NCI-H2107 (cell line): ENCODE results near the gene PIGN.

ENCODE experiments used
- DNase-seq: peaks from one replicate; lab custom pipeline; 2025; lab: John Stamatoyannopoulos, UW

Gene PIGN

DNA sequence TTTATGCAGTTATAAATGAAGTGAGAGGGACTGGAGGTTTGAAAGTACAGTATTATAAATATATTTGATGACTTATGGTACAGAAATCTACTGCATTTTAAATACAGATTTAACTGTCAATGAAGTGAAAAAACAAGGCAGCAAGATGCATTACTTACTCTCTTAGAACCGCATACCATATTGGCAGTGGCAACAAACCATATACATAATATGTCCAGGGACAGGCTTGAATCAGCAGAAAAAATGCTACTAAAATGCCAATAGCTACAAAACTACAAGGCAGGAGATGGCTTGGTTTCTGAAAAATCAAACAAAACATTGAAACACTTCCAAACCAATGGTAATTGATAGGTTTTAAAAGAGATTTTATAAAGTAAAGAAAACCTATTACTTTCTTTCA lies 77.2 kb downstream of the PIGN start:
- no peak for DNase-seq

DNA sequence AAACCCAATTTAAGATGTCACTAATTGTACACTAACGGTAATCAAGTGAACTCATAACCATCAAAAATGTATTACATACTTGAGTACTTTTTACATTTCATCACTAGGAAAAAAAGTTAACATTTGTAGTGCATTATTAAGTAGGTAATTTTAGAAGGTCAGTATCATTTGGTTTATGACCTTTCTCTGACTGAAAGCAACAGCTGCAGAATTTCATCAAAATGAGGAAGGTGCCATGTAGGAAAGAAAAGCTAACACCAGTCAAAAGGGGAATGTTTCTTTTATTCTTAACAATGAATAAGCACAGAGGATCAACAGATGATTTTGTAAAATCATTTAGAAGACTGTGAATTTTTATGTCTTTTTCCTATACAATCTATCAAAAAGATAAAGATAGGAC lies 79.0 kb downstream of the PIGN start:
- no peak for DNase-seq

DNA sequence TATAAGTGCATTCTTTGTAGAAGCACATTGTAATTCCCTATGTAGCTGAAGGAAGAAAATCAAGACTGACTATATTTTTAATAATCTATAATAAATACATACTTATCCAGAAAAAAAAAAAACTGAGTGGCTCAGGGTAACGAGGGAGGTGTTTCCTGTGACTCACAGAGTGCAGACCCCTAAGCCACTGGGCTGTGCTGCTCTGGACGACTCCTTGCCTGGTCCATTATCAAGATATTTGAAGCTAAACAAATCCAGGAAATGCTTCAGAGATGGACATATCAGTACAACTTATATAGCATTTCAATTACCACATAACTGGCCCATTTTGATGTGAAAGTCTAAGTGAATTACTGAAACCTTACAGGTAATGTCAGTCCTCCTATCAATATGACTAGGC lies 80.6 kb downstream of the PIGN start:
- DNase-seq = no peak

DNA sequence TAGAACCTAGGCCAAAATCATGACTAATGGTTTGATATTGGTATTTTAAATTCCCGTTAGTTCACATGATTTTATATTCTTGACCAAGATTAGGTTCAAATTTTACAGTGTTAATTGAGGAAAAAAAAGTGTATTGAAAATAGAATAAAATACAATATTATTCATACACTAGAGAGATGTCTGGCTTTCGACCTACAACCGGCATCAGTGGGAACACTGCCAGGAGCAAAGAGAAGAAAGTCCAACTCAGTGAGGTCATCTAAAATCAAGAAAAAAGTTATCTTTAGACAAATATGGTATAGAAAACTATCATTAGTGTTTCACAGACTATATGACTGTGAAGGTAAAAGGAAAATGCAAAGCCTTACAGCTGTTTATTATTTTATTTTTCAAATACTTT lies 81.5 kb downstream of the PIGN start:
- no peak for DNase-seq

DNA sequence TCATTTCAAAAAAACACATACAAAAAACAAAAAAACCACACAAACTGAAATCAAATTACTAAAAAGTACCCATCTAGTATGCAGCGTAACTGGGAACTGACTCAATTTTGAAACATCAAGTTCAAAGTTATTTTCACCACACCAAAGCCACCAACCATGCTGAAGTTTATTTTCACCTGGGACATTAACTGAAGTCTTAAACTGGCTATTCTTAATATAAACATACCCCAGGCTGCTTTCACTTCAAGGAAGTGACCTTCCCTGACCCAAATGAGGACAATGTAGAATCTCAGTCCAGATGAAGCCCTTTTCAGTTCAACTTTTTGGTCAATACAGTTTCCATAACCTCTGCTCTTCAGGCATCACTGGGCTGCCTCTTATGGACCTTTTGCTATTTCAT lies 84.6 kb downstream of the PIGN start:
- no peak for DNase-seq

DNA sequence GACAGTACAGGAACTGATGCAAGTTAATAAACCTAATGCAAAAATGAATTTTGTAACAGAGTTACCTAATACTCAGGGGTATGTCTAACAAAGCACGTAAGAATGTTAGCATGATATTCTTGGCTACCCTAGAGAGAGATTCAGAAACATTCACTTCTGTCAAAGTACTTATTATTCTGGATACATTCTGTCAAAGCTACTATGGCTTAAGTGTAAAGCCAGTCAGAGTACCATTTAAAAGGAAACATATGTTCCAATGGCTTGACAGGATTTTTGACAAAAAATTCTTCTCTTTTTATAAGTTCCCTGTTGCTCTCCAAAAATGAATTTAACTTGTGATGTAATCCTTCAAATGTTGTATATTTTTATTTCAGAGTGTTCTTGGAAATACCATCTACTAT lies 85.5 kb downstream of the PIGN start:
- DNase-seq = no peak

DNA sequence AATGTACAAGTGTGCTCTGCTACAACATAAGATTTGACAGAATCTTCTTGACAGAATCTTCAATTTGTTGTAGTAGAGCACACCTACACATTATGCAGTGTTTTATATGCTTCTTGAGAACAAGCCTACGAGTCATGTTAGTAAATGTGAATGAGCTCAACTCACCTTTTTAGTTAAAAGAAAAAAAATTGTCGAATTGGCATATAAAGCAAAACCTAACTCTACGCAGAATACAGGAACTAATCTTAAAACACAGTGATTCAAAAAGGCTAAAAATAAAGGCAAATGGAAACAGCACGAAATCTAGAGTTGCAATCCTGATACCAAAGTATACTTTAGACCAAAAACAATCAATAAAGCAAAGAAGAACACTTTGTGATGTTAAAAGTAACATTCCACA lies 87.9 kb downstream of the PIGN start:
- no peak for DNase-seq

DNA sequence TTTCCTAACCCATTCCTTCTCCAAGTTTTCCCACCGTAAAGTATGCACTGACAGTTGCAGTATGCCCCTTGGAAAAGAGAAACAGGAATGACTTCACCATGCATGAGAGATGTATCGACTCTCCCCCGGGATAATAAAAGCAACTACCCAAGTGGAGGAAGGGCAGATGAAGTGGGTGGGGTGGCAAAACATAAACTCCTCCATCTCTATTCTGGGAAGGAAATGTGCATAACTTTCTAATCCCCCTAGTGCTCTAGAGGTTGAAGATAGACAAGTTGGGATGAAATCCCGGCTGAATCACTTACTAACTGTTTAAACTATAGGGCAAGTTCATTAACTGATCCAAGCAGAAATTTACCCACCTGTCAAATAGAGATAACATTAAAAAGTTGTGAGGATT lies 89.2 kb downstream of the PIGN start:
- no peak for DNase-seq

DNA sequence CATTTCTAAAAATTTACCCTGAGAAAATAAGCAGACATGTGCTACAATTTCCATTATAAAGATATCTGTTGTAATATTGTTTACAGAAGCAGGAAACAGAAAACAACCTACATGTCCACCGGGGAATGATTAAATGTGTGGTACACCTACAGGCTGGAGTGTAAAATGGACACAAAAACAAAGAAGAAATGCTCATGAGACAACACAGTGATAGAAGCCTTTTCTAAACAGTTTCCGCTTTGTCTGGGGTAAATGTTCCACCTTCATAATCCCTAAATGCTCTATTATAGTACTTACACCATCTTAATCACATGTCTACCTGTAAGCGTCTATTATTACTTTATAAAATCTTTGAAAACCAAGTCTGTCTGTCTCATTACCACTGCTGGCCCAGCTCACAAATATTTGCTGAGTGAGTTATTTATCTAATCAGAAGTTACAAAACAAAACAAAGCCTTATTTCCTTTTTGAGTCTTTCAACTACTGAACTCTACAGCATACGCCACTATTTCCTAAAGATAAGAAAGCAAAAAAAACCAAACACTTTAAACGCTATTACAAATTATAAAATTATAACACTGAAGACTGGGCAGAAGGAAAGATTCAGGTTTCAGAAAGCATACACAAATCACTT lies 95.3 kb downstream of the PIGN start:
- no peak for DNase-seq

DNA sequence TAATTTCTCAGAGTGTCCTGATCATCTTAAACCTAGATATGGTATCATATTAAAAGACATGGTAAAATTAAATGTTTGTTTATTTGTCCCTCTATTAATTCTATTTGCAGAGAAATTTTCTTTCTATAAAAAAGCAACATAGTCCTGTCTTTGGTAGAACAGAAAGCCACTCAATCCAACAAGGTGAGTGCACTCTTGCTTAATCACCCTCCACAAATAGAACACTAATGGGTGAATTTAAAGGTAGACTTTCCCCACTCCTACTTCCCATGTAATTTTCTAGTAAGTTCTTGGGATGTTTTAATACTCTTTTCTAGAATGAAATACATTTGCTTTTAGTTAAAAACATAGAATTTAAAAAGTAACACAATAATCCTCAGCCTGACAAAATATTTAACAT lies 97.7 kb downstream of the PIGN start:
- no peak for DNase-seq

DNA sequence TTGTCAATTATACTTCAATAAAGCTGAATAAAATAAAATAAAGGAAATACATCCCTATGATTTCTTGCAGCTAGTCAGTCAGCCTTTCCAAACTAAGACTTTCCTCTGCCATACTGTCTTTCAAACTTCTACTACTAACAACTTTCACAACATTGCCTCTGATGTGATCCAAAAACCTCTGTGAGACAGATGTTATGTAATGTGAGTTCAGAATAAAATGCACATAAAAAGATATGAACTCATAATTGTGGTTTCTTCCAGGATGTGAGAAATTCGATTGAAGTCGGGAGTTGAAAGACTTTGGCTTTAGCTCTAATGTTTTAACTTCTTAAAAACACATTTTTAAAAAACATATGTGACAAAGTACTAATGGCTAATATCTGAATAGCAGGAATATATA lies 98.7 kb downstream of the PIGN start:
- DNase-seq = no peak

DNA sequence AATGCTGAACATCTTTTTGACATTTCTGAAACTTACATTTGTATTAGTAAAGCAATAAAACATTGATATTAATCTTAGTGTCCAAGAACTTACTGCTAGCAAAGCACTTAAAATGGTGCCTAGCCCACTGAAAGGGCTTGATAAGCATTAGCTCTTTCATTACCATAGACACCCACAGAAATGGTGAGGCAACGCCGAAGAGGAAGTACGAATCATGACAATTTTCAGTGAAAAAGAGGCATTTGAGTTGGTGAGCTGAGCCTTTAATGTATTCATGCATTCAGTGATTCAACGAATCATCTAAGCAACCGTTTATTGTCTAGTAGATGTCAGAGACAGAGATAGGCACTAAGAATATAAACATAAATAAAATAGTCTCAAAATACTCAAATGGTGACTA lies 101.1 kb downstream of the PIGN start:
- DNase-seq = no peak

DNA sequence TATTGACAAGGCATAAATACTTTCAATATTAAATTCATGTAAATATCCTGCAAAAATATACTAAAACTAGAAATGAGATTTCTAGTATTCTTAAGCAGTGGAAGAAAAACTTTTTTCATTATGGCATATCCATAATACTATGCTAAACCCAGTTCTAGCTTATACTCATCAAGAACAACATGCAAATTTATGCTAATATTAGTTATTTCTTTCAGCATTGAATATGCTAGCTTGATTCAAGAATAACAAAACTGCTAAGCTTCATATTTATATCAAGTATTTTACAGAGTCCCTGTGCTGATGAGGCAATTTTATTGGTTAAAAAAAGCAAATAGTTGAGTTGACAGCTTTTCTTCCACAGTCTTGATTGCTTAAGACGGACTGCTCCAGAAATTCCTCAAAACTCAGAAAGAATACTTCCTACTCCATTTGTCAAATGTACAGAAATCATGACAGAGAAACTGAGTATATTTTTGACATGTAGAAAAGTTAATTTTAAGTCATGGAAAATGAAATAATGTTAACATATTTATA lies 105.0 kb downstream of the PIGN start:
- DNase-seq = no peak

DNA sequence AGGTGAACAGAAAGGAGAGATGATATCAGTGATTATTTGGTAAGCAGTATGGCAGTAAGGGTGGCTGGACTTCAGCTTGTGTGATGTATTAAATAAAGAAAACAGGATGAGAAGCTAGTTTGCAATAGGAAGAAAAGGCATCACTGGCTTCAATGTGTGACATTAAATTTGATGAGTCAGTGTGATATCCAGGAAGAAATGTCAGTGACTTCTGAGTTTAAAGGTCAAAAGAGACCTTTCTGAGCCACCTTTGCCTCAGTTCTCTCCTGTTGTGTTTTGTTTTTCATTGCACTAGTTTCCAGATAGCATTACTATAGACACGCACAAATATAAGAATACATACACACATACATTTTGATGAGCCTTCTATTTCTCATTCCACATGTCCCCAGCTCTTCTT lies 105.6 kb downstream of the PIGN start:
- DNase-seq = no peak

DNA sequence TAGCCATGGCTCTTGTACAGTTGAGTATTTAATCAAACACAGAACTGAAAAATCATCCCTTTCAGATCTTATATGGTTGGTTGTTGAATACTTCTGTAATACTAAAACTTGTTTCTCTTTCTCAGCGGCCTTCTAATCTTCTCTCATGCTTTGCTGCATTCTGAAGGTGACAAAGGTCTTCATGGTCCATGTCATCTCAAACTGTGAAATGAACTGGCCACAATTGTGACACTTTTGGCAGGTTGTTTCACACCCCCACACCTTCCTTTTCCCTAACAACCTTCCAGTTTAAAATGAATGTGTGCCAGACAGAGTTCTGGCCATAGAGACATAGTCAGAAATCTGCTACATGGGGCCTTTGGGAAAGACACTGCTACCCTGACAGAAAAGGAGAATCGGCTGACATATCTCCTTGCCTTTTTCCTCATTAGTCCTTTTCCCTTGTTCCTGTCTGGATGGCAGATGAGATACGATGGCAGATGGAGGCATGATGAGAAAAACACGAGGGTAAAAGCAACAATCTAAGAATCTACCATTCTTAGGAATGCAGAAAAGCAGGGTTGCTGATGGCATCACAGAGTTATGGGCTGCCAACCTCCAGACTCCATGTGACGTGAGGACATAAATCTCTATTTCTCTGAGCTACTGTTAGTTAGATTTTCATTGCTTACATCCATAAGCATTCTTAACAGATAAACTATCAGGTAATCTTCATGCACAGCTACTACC lies 106.5 kb downstream of the PIGN start:
- no peak for DNase-seq

DNA sequence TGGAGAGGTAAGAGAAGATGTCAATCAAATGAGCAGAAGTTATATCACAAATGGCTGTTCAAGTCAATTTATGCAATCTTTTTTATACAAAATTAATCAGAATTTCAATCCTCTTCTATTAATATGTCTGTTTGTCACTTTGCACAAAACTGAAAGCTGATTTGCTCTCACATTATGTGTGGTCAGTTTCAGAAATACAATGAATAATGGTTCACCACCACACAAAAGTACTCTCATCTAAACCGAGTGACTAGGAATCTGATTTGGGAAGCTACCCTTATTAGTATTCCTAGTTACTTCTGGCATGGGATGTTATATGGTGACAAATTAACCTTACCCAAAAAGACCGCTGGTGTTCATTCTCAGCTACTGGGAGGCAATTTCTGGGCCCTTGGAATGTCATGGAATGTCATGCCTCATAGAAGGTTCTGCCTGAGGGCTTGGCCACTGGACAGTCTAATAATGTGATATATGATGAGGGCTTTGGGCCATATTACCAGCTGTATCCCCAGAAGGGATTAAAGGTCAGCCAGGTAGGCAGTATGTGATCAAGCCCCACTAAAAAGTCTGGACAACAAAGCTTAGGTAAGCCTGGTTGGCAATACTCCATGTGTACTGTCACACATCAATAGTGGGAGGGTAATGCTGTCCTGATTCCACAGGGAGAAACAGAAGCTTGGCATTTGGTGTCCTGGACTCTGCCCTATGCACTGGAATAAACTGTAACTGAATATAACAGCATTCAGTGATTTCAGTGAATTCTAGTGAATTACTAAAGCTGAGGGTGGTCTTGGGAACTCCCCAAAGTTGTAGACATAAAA lies 113.2 kb downstream of the PIGN start:
- no peak for DNase-seq

DNA sequence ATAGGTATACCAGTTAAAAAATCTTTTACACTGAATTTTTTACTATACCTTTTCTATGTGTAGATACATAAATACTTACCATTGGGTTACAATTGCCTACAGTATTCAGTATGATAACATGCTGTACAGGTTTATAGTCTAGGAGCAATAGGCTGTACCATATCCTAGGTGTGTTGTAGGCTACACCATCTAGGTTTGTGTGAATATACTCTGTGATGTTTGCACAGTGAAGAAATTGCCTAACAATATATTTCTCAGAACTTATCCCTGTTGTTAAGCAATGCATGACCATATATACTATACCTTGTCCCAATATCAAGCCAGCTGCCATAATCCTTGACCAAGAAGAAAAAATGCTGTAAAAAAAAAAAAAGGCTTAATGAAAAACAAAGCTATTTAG lies 114.5 kb downstream of the PIGN start:
- no peak for DNase-seq

DNA sequence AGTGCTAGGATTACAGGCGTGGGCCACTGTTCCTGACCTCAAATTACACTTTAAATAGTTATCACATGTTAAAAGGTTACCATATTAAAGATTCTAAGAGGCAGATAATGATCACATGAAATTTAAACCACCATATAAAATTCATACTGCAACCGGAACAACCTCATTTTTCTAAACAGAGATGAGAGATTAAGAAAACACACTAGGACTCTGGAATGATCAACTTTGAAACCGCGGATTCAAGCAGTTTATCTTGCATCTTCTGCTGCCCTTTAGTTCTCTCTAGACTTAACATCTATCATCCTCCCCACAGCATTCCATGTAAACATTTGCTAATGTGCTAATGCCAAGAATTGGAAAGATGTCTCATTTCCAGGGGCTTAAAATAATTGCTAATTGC lies 115.8 kb downstream of the PIGN start:
- DNase-seq = no peak

DNA sequence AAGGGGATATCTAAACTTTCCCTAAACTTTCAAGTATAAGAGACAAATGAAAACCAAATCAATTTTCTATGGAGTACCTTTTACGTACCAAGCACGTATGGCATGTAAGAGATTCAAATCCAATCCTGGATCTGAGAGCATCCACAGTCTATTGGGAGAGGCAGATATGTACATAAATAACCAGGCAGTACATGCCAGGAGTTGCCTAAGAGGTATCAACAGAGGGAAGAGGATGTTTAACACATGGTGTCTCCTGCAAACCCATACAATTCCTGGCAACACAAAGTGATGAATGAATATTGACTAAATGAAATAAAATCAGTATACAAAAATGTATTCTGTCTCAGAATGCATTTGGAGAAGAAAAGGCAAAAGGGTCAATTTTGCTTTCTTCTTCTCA lies 116.6 kb downstream of the PIGN start:
- DNase-seq = no peak

DNA sequence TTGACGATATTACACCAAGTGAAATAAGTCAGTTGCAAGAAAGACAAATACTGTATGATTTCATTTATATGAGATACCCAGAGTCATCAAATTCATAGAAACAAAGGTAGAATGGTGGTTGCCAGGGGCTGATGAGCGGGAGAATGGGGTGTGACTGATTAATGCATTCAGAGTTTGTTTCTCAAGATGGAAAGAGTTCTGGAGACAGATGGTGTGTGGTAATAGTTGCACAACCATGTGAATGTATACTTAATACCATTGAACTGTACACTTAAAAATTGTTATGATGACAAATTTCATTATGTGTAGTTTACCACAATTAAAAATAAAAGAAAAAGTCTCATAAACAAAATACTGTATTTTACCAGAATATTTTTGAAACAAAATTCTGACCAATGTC lies 117.3 kb downstream of the PIGN start:
- DNase-seq = no peak

DNA sequence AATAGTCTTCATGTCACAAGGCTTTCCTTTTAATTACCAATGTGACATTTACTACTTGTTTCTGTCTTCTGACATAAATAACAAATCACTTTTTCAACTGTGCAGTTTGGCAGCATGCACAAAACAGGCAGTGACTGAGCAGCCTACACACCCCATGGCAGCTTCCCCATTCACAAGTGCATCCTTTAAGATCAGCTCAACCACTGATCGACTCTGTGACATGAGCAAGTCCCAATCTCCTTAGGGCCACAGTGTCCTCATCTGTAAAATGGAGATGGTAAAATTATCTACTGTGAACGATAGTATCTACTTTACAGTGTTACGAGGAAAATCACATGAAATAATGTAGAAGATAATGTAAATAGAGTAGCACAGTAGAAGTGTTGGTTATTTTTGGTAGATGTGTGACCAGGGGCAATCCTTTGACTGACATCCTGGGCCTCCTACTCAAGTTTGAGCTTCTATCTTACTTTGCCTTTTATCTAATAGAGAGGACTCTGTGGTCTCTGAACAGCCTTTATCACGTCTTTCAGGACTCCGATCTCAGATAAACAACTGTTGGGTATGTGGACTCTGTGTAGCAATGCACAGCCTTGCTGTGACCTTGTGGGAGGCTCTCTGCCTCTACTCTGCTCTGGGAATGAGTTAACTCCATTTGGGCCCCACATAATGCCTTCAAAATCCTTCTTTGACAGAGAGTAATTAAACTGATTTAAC lies 120.6 kb downstream of the PIGN start:
- DNase-seq = no peak

DNA sequence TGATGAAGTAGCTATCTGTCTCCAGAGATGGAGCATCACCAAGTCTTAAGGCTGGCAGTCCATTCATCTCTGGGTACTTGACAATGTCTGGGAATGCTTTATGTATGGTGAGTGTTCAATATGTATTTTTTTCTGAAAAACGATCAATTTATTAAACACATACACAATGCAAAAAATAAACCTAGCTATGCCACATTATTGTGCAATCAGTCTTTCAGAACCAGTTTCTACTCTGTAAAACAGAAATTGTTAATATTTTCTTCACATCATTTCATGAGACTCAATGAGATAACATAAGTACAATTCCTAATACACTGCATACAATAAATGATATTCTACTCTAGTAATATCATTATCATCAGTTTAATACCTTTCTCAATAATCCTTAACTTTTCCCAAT lies 122.5 kb downstream of the PIGN start:
- no peak for DNase-seq
